ENCODE measurements around the gene FSD1L.

FSD1L gene

GRCh38 chr9:105447814-105448812, at the start of gene FSD1L:
Gene FSD1L, plus strand, starts transcription at chr9:105448034. Its CDS starts 187 bp downstream, at chr9:105448221.
- peak; percentile 75 for DNase-seq

GRCh38 chr9:105399117-105399516, 48.7 kb upstream of the FSD1L start:
- DNase-seq = no peak

- no peak for DNase-seq
Measured at GRCh38 chr9:105401651-105402050, 46.2 kb upstream of the FSD1L start.

GRCh38 chr9:105403552-105404248, 44.1 kb upstream of the FSD1L start:
- DNase-seq = no peak

GRCh38 chr9:105405514-105406131, 42.2 kb upstream of the FSD1L start:
- peak; percentile 66 for DNase-seq

- DNase-seq = no peak
Measured at GRCh38 chr9:105406369-105406768, 41.5 kb upstream of the FSD1L start.

- no peak for DNase-seq
Measured at GRCh38 chr9:105413525-105413924, 34.3 kb upstream of the FSD1L start.

GRCh38 chr9:105414947-105415661, 32.7 kb upstream of the FSD1L start:
- no peak for DNase-seq

- DNase-seq = no peak
Measured at GRCh38 chr9:105415662-105415980, 32.2 kb upstream of the FSD1L start.

- DNase-seq = no peak
Measured at GRCh38 chr9:105416840-105417239, 31.0 kb upstream of the FSD1L start.

GRCh38 chr9:105418588-105419500, 29.0 kb upstream of the FSD1L start:
- DNase-seq = peak; percentile 8

GRCh38 chr9:105419816-105420597, 27.8 kb upstream of the FSD1L start:
- no peak for DNase-seq

- DNase-seq = no peak
Measured at GRCh38 chr9:105421154-105421553, 26.7 kb upstream of the FSD1L start.

GRCh38 chr9:105421864-105422263, 26.0 kb upstream of the FSD1L start:
- no peak for DNase-seq

GRCh38 chr9:105425816-105426433, 21.9 kb upstream of the FSD1L start:
- DNase-seq = no peak

- no peak for DNase-seq
Measured at GRCh38 chr9:105426657-105427056, 21.2 kb upstream of the FSD1L start.

GRCh38 chr9:105431424-105432246, 16.2 kb upstream of the FSD1L start:
- DNase-seq = no peak

GRCh38 chr9:105432247-105432842, 15.5 kb upstream of the FSD1L start:
- DNase-seq = no peak

- DNase-seq = no peak
Measured at GRCh38 chr9:105435453-105435852, 12.4 kb upstream of the FSD1L start.

Measured in GF-D8 (cell line).